Spleen (tissue), 11 donors: Measurements from ENCODE around the gene BID. TPM values are rescaled to one million over a fixed set of nuclear protein-coding genes. Genes with fewer than 3 reads are reported as not detected.

Experiments used
- DNase-seq: peaks from one replicate; pipeline ENCODE4 v3.0.0-alpha.2; 2020
- H3K27ac ChIP-seq, 8 donors: fragments of 200-600 bp; sonication (generic) in 7 of 8; 1 replicate in 4 of 8; 2 replicates in 4 of 8; pipeline versions ENCODE4 v1.5.0 to v1.8.0; 2016 to 2021; ENCODE audit warnings: inconsistent platforms in 4 of 8, mild to moderate bottlenecking in 4 of 8, moderate library complexity in 1 of 8
- H3K27me3 ChIP-seq, 7 donors: fragments of 200-600 bp; sonication (generic) in 6 of 7; replicated peaks in 1 of 7; 1 replicate in 4 of 7; 2 replicates in 3 of 7; pipeline versions ENCODE4 v1.5.0 to v1.8.0; 2016 to 2021; ENCODE audit warnings: inconsistent platforms in 3 of 7, mild to moderate bottlenecking in 1 of 7
- H3K36me3 ChIP-seq, 6 donors: fragments of 200-600 bp; sonication (generic) in 5 of 6; 1 replicate in 4 of 6; 2 replicates in 2 of 6; pipeline versions ENCODE4 v1.5.0 to v1.8.0; 2016 to 2021; ENCODE audit warnings: inconsistent platforms in 2 of 6
- H3K4me1 ChIP-seq, 6 donors: fragments of 200-600 bp; sonication (generic) in 5 of 6; 1 replicate in 3 of 6; 2 replicates in 3 of 6; pipeline versions ENCODE4 v1.5.0 to v1.8.0; 2016 to 2021; ENCODE audit warnings: inconsistent platforms in 3 of 6
- H3K4me3 ChIP-seq, 8 donors: fragments of 200-600 bp; sonication (generic) in 7 of 8; 1 replicate in 4 of 8; 2 replicates in 4 of 8; pipeline versions ENCODE4 v1.5.0 to v1.8.0; 2016 to 2021; ENCODE audit warnings: inconsistent platforms in 4 of 8, mild to moderate bottlenecking in 4 of 8, moderate library complexity in 2 of 8
- H3K9me3 ChIP-seq, 8 donors: fragments of 200-600 bp; sonication (generic) in 7 of 8; 1 replicate in 4 of 8; 2 replicates in 4 of 8; pipeline versions ENCODE4 v1.5.0 to v1.8.0; 2016 to 2021; ENCODE audit warnings: inconsistent platforms in 4 of 8
- POLR2A ChIP-seq, 3 donors: fragments of 450-650 bp; IDR thresholded peaks; one replicate each; pipeline ENCODE4 v1.5.1; 2017; ENCODE audit warnings: antibody characterized with exemption in 3 of 3, mild to moderate bottlenecking in 1 of 3
- POLR2AphosphoS5 ChIP-seq, 3 donors: sonication (generic); formaldehyde crosslinking; IDR thresholded peaks; one replicate each; pipeline ENCODE4 v1.5.1; 2017; ENCODE audit warnings: antibody characterized with exemption in 3 of 3
- WGBS, 5 donors: extraction: QIAGEN DNeasy Blood & Tissue Kit in 3 of 5; methylation state at CpG; one replicate each; pipeline versions ENCODE4 v1.1.5 to v1.1.7; 2013 to 2018; 5-methylcytosine and 5-hydroxymethylcytosine counted together
- intact Hi-C: fragments of 100-400 bp; cut with DNase I; formaldehyde crosslinking; loops from one replicate; pipeline ENCODE4 v1.15.0; 2023; ENCODE audit warnings: low total_unique reads
- microRNA-seq, 3 donors: library from miRNA; unstranded; fragments of <30 nt; microRNA quantifications; one replicate each; pipeline versions ENCODE4 to v1.1.0, GENCODE V29; 2019 to 2020
- polyA plus RNA-seq, 3 donors: library from polyadenylated mRNA; stranded (reverse); fragments of 200-250 nt; gene quantifications; one replicate each; pipeline ENCODE4 v1.2.1, GENCODE V29; 2013
- small RNA-seq, 4 donors: library from RNA; depleted of rRNA; stranded (forward); fragments of <200 nt; gene quantifications; one replicate each; pipeline ENCODE3, GENCODE V24; 2016
- total RNA-seq, 7 donors: library from RNA; depleted of rRNA in 3 of 7; stranded (reverse); fragments of >200 nt in 3 of 7; fragmentation: NEBNext Ultra II Directional in 4 of 7; extraction: Animal tissue kit (Norgen Biotek cat#: 25700) in 4 of 7; gene quantifications; one replicate each; pipeline versions ENCODE4 v1.1.0 to v1.2.1, GENCODE V29; 2016 to 2021
- TF ChIP-seq, protein P1 (sequence below), 11 experiments: fragments of 200-600 bp in 7 of 11; fragments of 450-650 bp in 4 of 11; sonication (generic) in 4 of 11; IDR thresholded peaks in 8 of 11; conservative IDR thresholded peaks in 3 of 11; 1 replicate in 7 of 11; 2 replicates in 4 of 11; pipeline versions ENCODE4 v1.4.0 to v1.8.0; 2016 to 2021; ENCODE audit warnings: antibody characterized with exemption in 11 of 11, inconsistent platforms in 4 of 11, mild to moderate bottlenecking in 1 of 11
- donor health status: healthy with polysubstance abuse.
- donor health status: DM: no; HTN: no; CAD: no; lungs with moderate emphysema.
- donor health status: DM: no; HTN: no; CAD: no.
- donor health status: Bipolar disorder and iron deficiency.
- donor health status: healthy.
- donor health status: DM: no; HTN: no; CAD: no.
- donor health status: DM: yes; HTN: yes; CAD: no.

Gene BID
- total and polyA plus RNA-seq, 10 donors: 37.7 to 73.4 (median 49.3) TPM

- H3K27me3 ChIP-seq: no peaks in the 10 kb centered on the region
- TF ChIP-seq, protein P1, sequence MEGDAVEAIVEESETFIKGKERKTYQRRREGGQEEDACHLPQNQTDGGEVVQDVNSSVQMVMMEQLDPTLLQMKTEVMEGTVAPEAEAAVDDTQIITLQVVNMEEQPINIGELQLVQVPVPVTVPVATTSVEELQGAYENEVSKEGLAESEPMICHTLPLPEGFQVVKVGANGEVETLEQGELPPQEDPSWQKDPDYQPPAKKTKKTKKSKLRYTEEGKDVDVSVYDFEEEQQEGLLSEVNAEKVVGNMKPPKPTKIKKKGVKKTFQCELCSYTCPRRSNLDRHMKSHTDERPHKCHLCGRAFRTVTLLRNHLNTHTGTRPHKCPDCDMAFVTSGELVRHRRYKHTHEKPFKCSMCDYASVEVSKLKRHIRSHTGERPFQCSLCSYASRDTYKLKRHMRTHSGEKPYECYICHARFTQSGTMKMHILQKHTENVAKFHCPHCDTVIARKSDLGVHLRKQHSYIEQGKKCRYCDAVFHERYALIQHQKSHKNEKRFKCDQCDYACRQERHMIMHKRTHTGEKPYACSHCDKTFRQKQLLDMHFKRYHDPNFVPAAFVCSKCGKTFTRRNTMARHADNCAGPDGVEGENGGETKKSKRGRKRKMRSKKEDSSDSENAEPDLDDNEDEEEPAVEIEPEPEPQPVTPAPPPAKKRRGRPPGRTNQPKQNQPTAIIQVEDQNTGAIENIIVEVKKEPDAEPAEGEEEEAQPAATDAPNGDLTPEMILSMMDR (IDR thresholded peaks at IDR 0.05 in 8 of 11, conservative IDR thresholded peaks at IDR 0.05 in 3 of 11): no peak
- TF ChIP-seq POLR2AphosphoS5 (IDR thresholded peaks at IDR 0.05): no peak
- no peak for TF ChIP-seq POLR2A (IDR thresholded peaks at IDR 0.05)
- H3K4me3 ChIP-seq: no peak overlapping the region
- peaks cover 0 to 25% (median 11%) of the 10 kb centered on the region in 6 donors for H3K4me1 ChIP-seq
- no peak for DNase-seq
- intact Hi-C loops: no loop called here
- peak overlapping the region in 1 of 8 donors; percentile 37 for H3K27ac ChIP-seq
- WGBS, 5 donors: 73 to 82% (median 77%) methylated on average over 3 of the region's 3 CpGs
- peaks cover 0 to 59% (median 7%) of the 10 kb centered on the region in 6 donors for H3K36me3 ChIP-seq
- H3K9me3 ChIP-seq: no peaks in the 10 kb centered on the region
Observed at GRCh38 chr22:17684245-17684644, 90.0 kb downstream of the BID start.

Small RNA genes within 50 kb of the gene (microRNA-seq; reads per million reads assigned to microRNA genes)
- 0 reads per million in 3 donors for gene MIR3198-1

Small RNA genes within 50 kb of the gene (small RNA-seq; reads per million reads assigned to genes)
- gene MIR3198-1: 0 reads per million in 4 donors

Other genes with a start within 250 kb of the BID start
- 10 to 100 TPM in 1 of 7 donors, 1 to 10 TPM in 4, under 1 TPM in 2; 0.13 to 12.3 (median 5.5) TPM for gene SLC25A18, start 211.0 kb downstream of the BID start, total RNA-seq
- 1 to 10 TPM; 2.9 to 3.4 (median 3.1) TPM for gene SLC25A18, start 211.0 kb downstream of the BID start, polyA plus RNA-seq
- gene ATP6V1E1, start 145.7 kb downstream of the BID start, total RNA-seq: 100 to 1,000 TPM in 6 of 7 donors, 10 to 100 TPM in 1; 85.3 to 127 (median 112) TPM
- gene ATP6V1E1, start 145.7 kb downstream of the BID start, polyA plus RNA-seq: 100 to 1,000 TPM in 1 of 3 donors, 10 to 100 TPM in 2; 66.1 to 115 (median 99.6) TPM
- 10 to 100 TPM; 29.4 to 53.5 (median 38.2) TPM for gene BCL2L13, start 135.7 kb downstream of the BID start, total RNA-seq
- gene BCL2L13, start 135.7 kb downstream of the BID start, polyA plus RNA-seq: 10 to 100 TPM; 13.4 to 20.3 (median 17.2) TPM